Neural crest cell (in vitro differentiated cells): Measurements from ENCODE around the gene NSD2. TPM values are rescaled to one million over a fixed set of nuclear protein-coding genes. Genes with fewer than 3 reads are reported as not detected.
A peak's percentile ranks its signal among the peaks of the same experiment; 100 is the strongest.

Experiments
- DNase-seq: peaks from one replicate; pipeline ENCODE4 v3.0.0; 2021; ENCODE audit warnings: low read depth, mixed read lengths, low spot score
- H3K27ac Mint-ChIP-seq: one replicate; pipeline ENCODE4 v1.8.0; 2021; ENCODE audit warnings: mild to moderate bottlenecking, mixed read lengths; ENCODE audit not compliant: unreplicated experiment
- H3K27me3 Mint-ChIP-seq: 2 replicates; pipeline ENCODE4 v1.8.0; 2021; ENCODE audit warnings: low read depth, mild to moderate bottlenecking, mixed read lengths
- H3K36me3 Mint-ChIP-seq: 2 replicates; pipeline ENCODE4 v1.8.0; 2021; ENCODE audit warnings: low read depth, mild to moderate bottlenecking, mixed read lengths
- H3K4me1 Mint-ChIP-seq: 2 replicates; pipeline ENCODE4 v1.8.0; 2021; ENCODE audit warnings: mixed read lengths
- H3K4me3 Mint-ChIP-seq: one replicate; pipeline ENCODE4 v1.8.0; 2021; ENCODE audit warnings: mild to moderate bottlenecking, mixed read lengths
- H3K9me3 Mint-ChIP-seq: 2 replicates; pipeline ENCODE4 v1.8.0; 2021; ENCODE audit warnings: mixed read lengths
- CTCF ChIP-seq: fragments of 200-600 bp; sonication (generic); conservative IDR thresholded peaks from 2 replicates; pipeline ENCODE4 v1.5.0; 2021; ENCODE audit warnings: antibody characterized with exemption, mild to moderate bottlenecking
- total RNA-seq: library from RNA; stranded (reverse); gene quantifications from 2 replicates; pipeline ENCODE4 v1.2.1, GENCODE V29; 2021

The NSD2 gene
- total RNA-seq, 1 donor from 2014 or later: 274 TPM

GRCh38 chr4:1953335-1953734 is 82.1 kb downstream of the NSD2 start:
- no peak overlapping the region for H3K27ac Mint-ChIP-seq
- H3K4me3 Mint-ChIP-seq: no peak overlapping the region
- no peaks in the 10 kb centered on the region for H3K4me1 Mint-ChIP-seq
- no peaks in the 10 kb centered on the region for H3K27me3 Mint-ChIP-seq
- TF ChIP-seq CTCF: no peak
- no peak for DNase-seq
- peaks cover 8% of the 10 kb centered on the region for H3K36me3 Mint-ChIP-seq
- no peaks in the 10 kb centered on the region for H3K9me3 Mint-ChIP-seq

GRCh38 chr4:1956631-1957030 is 85.4 kb downstream of the NSD2 start:
- H3K9me3 Mint-ChIP-seq: no peaks in the 10 kb centered on the region
- H3K4me3 Mint-ChIP-seq: no peak overlapping the region
- H3K27ac Mint-ChIP-seq: no peak overlapping the region
- no peaks in the 10 kb centered on the region for H3K4me1 Mint-ChIP-seq
- peaks cover 18% of the 10 kb centered on the region for H3K36me3 Mint-ChIP-seq
- no peaks in the 10 kb centered on the region for H3K27me3 Mint-ChIP-seq
- DNase-seq: no peak
- no peak for TF ChIP-seq CTCF

GRCh38 chr4:1958276-1959103 is 87.3 kb downstream of the NSD2 start:
- Mint-ChIP-seq H3K4me1 (no peaks in the 10 kb centered on the region), H3K27me3 (no peaks in the 10 kb centered on the region), H3K27ac (peak overlapping the region; percentile 38), H3K4me3 (no peak overlapping the region), H3K9me3 (no peaks in the 10 kb centered on the region), H3K36me3 (peaks cover 29% of the 10 kb centered on the region)
- no peak for DNase-seq
- no peak for TF ChIP-seq CTCF

GRCh38 chr4:1959104-1959384 is 87.9 kb downstream of the NSD2 start:
- H3K4me1 Mint-ChIP-seq: no peaks in the 10 kb centered on the region
- no peak overlapping the region for H3K4me3 Mint-ChIP-seq
- H3K27me3 Mint-ChIP-seq: no peaks in the 10 kb centered on the region
- peaks cover 31% of the 10 kb centered on the region for H3K36me3 Mint-ChIP-seq
- DNase-seq: no peak
- no peak for TF ChIP-seq CTCF
- no peaks in the 10 kb centered on the region for H3K9me3 Mint-ChIP-seq
- H3K27ac Mint-ChIP-seq: peak overlapping the region; percentile 38

GRCh38 chr4:1960170-1960825 is 89.1 kb downstream of the NSD2 start:
- H3K27me3 Mint-ChIP-seq: no peaks in the 10 kb centered on the region
- no peak overlapping the region for H3K27ac Mint-ChIP-seq
- peaks cover 33% of the 10 kb centered on the region for H3K36me3 Mint-ChIP-seq
- H3K4me3 Mint-ChIP-seq: no peak overlapping the region
- no peak for TF ChIP-seq CTCF
- no peaks in the 10 kb centered on the region for H3K4me1 Mint-ChIP-seq
- no peak for DNase-seq
- no peaks in the 10 kb centered on the region for H3K9me3 Mint-ChIP-seq
